Activated CD4-positive, alpha-beta T cell treated with anti-CD3 and anti-CD28 coated beads, Interleukin-2, amount 10 ng/mL, durations not matched to agents 7 days and 5 days (primary cell): Measurements from ENCODE around the gene RNU6-9. TPM values are rescaled to one million over a fixed set of nuclear protein-coding genes. Genes with fewer than 3 reads are reported as not detected.

Experiments used
- CTCF ChIA-PET: fragments of 350-600 bp; sonication (Branson Sonifier 250); formaldehyde crosslinking; loops from one replicate; lab custom pipeline; 2021; ENCODE audit warnings: antibody characterized with exemption; lab: Charles Lee
- POLR2A ChIA-PET: fragments of 350-600 bp; sonication (Branson Sonifier 250); formaldehyde crosslinking; loops from one replicate; lab custom pipeline; 2021; ENCODE audit warnings: antibody characterized with exemption; lab: Charles Lee
- DNase-seq: peaks from one replicate; pipeline ENCODE4 v3.0.0-alpha.2; 2020
- H3K27ac Mint-ChIP-seq: one replicate; pipeline ENCODE4 v1.8.0; 2021; ENCODE audit warnings: mild to moderate bottlenecking, moderate library complexity, mixed read lengths
- H3K27me3 Mint-ChIP-seq: one replicate; pipeline ENCODE4 v1.8.0; 2021; ENCODE audit warnings: mixed read lengths
- H3K36me3 Mint-ChIP-seq: one replicate; pipeline ENCODE4 v1.8.0; 2021; ENCODE audit warnings: low read depth, mixed read lengths
- H3K4me1 Mint-ChIP-seq: one replicate; pipeline ENCODE4 v1.8.0; 2021; ENCODE audit warnings: mixed read lengths
- H3K4me3 Mint-ChIP-seq: one replicate; pipeline ENCODE4 v1.8.0; 2021; ENCODE audit warnings: mild to moderate bottlenecking, moderate library complexity, mixed read lengths
- H3K9me3 Mint-ChIP-seq: one replicate; pipeline ENCODE4 v1.8.0; 2021; ENCODE audit warnings: mixed read lengths
- total RNA-seq, 2 experiments: library from RNA; stranded (reverse); gene quantifications; one replicate each; pipeline ENCODE4 v1.2.3, GENCODE V29; 2021

The RNU6-9 gene
- total RNA-seq, 2 experiments from 2014 or later = not detected

- Mint-ChIP-seq H3K4me1 (peaks cover 17% of the 10 kb centered on the region), H3K27me3 (no peaks in the 10 kb centered on the region), H3K4me3 (no peak overlapping the region), H3K9me3 (no peaks in the 10 kb centered on the region), H3K36me3 (peaks cover 10% of the 10 kb centered on the region), H3K27ac (peak overlapping the region; percentile 62)
- POLR2A ChIA-PET = no interaction called here
- DNase-seq = no peak
- CTCF ChIA-PET = interaction anchor here (0.6 to 1.4 kb wide), 2 partner anchors 19 to 52 kb away, joined by 3 to 4 read pairs; partner anchors contain the start of gene WDR18
Measured at GRCh38 chr19:931860-932647, 38.8 kb downstream of the RNU6-9 start.

- H3K27me3 Mint-ChIP-seq = no peaks in the 10 kb centered on the region
- CTCF ChIA-PET = interaction anchor here (1.1 to 1.4 kb wide), 2 partner anchors 12 to 51 kb away, joined by 3 to 4 read pairs; partner anchors contain the start of gene WDR18
- H3K36me3 Mint-ChIP-seq = peaks cover 15% of the 10 kb centered on the region
- H3K9me3 Mint-ChIP-seq = peaks cover 3% of the 10 kb centered on the region
- H3K27ac Mint-ChIP-seq = peak overlapping the region; percentile 83
- peak; percentile 57 for DNase-seq
- H3K4me3 Mint-ChIP-seq = peak overlapping the region; percentile 70
- POLR2A ChIA-PET = no interaction called here
- peaks cover 24% of the 10 kb centered on the region for H3K4me1 Mint-ChIP-seq
Measured at GRCh38 chr19:932648-933552, 39.6 kb downstream of the RNU6-9 start.

GRCh38 chr19:933553-933882 lies 40.2 kb downstream of the RNU6-9 start:
- Mint-ChIP-seq H3K27ac (no peak overlapping the region), H3K4me3 (no peak overlapping the region), H3K9me3 (peaks cover 3% of the 10 kb centered on the region), H3K4me1 (peaks cover 29% of the 10 kb centered on the region), H3K27me3 (no peaks in the 10 kb centered on the region), H3K36me3 (peaks cover 17% of the 10 kb centered on the region)
- DNase-seq = no peak
- ChIA-PET CTCF (interaction anchor here (1.1 to 1.4 kb wide), 2 partner anchors 11 to 51 kb away, joined by 3 to 4 read pairs; partner anchors contain the start of gene WDR18), POLR2A (no interaction called here)

DNA sequence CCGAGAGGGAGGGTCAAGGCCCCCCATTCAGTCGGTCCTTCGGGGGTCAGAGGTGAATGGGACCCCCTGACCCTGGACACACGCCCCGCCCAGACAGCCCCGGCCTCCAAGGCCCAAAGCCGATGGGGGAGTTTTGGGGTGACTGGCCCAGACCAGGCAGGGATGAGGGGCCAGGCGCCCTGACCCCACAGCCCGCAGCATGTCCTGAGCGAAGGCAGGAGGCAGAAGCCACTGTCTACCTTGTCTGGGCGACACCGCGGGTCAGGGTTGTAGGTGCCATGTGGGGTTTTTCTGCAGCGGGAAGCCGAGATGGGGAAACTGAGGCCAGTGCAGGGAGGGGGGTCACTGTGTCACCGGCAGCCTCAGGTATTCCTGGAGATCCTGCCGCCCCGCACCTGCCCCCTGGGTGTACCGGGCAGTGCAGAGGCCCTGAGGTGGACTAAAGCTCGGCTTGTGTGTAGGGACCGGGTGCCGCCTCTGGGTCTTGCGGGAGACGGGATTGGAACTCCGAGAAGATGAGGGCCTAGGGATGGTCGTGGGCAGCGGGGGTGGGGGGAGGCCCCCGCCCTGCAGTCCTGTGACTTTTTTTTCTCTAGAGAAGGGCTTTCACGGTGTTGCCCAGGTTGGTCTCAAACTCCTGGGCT lies 41.0 kb downstream of the RNU6-9 start:
- H3K4me1 Mint-ChIP-seq = peaks cover 31% of the 10 kb centered on the region
- no peak for DNase-seq
- CTCF ChIA-PET = no interaction called here
- POLR2A ChIA-PET = no interaction called here
- H3K27ac Mint-ChIP-seq = peak overlapping the region; percentile 46
- no peak overlapping the region for H3K4me3 Mint-ChIP-seq
- H3K36me3 Mint-ChIP-seq = peaks cover 18% of the 10 kb centered on the region
- peaks cover 3% of the 10 kb centered on the region for H3K9me3 Mint-ChIP-seq
- H3K27me3 Mint-ChIP-seq = no peaks in the 10 kb centered on the region

- POLR2A ChIA-PET = no interaction called here
- no peak for DNase-seq
- CTCF ChIA-PET = interaction anchor here (1.5 kb wide), 1 partner anchor 10 kb away, joined by 4 read pairs; no protein-coding TSS in a partner anchor
- H3K4me3 Mint-ChIP-seq = no peak overlapping the region
- peaks cover 36% of the 10 kb centered on the region for H3K4me1 Mint-ChIP-seq
- H3K27me3 Mint-ChIP-seq = no peaks in the 10 kb centered on the region
- peaks cover 3% of the 10 kb centered on the region for H3K9me3 Mint-ChIP-seq
- H3K36me3 Mint-ChIP-seq = peaks cover 19% of the 10 kb centered on the region
- H3K27ac Mint-ChIP-seq = no peak overlapping the region
Measured at GRCh38 chr19:934865-935479, 41.7 kb downstream of the RNU6-9 start.

DNA sequence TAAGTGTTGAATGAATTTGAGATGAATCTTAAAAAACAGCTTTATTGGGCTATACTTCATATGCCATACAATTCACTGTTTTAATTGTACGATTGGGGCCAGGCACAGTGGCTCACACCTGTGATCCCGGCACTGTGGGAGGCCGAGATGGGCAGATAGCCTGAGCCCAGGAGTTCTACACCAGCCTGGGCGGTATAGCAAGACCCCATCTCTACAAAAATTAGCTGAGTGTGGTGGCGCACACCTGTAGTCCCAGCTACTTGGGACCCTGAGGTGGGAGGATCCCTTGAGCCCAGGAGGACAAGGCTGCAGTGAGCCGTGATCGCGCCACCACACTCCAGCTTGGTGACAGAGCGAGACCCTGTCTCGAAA lies 42.9 kb downstream of the RNU6-9 start:
- ChIA-PET CTCF (interaction anchor here (1.0 to 1.5 kb wide), 2 partner anchors 11 to 13 kb away, joined by 3 to 4 read pairs; no protein-coding TSS in a partner anchor), POLR2A (no interaction called here)
- peaks cover 42% of the 10 kb centered on the region for H3K4me1 Mint-ChIP-seq
- no peak for DNase-seq
- no peaks in the 10 kb centered on the region for H3K27me3 Mint-ChIP-seq
- no peak overlapping the region for H3K4me3 Mint-ChIP-seq
- H3K9me3 Mint-ChIP-seq = peaks cover 3% of the 10 kb centered on the region
- peaks cover 19% of the 10 kb centered on the region for H3K36me3 Mint-ChIP-seq
- no peak overlapping the region for H3K27ac Mint-ChIP-seq

GRCh38 chr19:937259-937694 lies 44.0 kb downstream of the RNU6-9 start:
- ChIA-PET CTCF (interaction anchor here (0.7 to 2.2 kb wide), 3 partner anchors 14 to 82 kb away, joined by 3 to 7 read pairs (median 3); no protein-coding TSS in a partner anchor), POLR2A (no interaction called here)
- Mint-ChIP-seq H3K4me1 (peaks cover 42% of the 10 kb centered on the region), H3K36me3 (peaks cover 20% of the 10 kb centered on the region), H3K27ac (peak overlapping the region; percentile 68), H3K9me3 (peaks cover 3% of the 10 kb centered on the region), H3K27me3 (no peaks in the 10 kb centered on the region), H3K4me3 (no peak overlapping the region)
- DNase-seq = peak; percentile 75

DNA sequence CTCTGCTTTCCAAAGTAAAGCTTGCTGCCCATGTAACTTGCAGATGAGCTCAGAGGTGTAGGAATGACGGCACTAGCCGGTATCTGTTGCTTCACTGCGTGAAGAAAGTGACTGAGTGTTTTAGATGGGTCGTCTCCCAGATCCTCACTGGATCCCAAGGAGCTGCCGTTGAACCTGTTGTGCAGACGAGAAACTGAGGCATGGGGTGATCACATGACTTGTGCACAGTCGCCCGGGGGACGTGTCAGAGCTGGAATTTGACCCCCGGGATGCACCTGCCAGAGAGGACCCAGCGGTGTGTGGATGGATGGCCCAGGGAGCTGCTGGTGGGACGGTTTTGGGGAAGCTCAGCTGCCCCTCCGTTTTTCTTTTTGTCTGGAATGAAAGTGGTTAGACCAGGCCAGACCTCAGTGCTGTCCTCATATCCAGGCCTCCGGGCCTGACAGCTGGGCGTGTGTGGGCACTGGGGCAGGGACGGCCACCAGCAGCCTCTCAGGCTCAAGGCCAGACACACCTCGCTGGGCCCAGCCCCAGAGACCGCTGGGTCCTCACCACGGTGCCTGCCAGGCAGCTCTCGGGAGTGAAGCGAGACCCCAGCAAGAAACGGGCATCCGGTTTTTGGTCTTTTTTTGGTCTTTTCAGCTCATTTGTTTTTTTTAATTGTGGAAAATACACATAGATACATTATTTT lies 45.1 kb downstream of the RNU6-9 start:
- ChIA-PET CTCF (interaction anchor here (0.6 to 2.2 kb wide), 6 partner anchors 9 to 569 kb away, joined by 3 to 7 read pairs (median 3); no protein-coding TSS in a partner anchor), POLR2A (interaction anchor here (0.7 kb wide), 1 partner anchor 164 kb away, joined by 4 read pairs; no protein-coding TSS in a partner anchor)
- H3K4me3 Mint-ChIP-seq = no peak overlapping the region
- peaks cover 17% of the 10 kb centered on the region for H3K36me3 Mint-ChIP-seq
- H3K9me3 Mint-ChIP-seq = peaks cover 3% of the 10 kb centered on the region
- H3K27me3 Mint-ChIP-seq = no peaks in the 10 kb centered on the region
- peaks cover 35% of the 10 kb centered on the region for H3K4me1 Mint-ChIP-seq
- no peak for DNase-seq
- H3K27ac Mint-ChIP-seq = no peak overlapping the region

DNA sequence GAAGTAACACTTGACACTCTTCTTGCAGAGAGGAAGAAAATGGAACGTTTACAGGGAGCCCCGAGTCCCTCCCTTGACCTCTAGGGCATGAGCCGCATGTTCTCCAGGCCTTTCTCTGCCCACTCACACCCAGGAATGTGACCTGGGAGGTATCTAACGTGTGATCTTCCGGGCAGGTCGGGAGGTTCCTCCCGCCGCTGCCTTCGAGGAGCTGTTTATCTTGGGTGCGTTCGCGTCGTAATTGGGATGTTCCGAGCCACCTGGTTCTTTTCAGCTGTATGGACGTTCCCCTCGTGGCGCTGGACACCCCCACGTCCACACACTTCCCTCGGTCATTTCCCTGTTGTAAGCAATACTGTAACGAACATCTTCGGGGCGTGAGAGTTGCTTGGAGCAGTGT lies 46.2 kb downstream of the RNU6-9 start:
- POLR2A ChIA-PET = no interaction called here
- Mint-ChIP-seq H3K4me1 (peaks cover 35% of the 10 kb centered on the region), H3K36me3 (peaks cover 17% of the 10 kb centered on the region), H3K4me3 (no peak overlapping the region), H3K27ac (no peak overlapping the region), H3K9me3 (peaks cover 3% of the 10 kb centered on the region), H3K27me3 (no peaks in the 10 kb centered on the region)
- DNase-seq = no peak
- CTCF ChIA-PET = interaction anchor here (0.6 to 1.4 kb wide), 3 partner anchors 10 to 301 kb away, joined by 3 to 5 read pairs (median 3); no protein-coding TSS in a partner anchor

DNA sequence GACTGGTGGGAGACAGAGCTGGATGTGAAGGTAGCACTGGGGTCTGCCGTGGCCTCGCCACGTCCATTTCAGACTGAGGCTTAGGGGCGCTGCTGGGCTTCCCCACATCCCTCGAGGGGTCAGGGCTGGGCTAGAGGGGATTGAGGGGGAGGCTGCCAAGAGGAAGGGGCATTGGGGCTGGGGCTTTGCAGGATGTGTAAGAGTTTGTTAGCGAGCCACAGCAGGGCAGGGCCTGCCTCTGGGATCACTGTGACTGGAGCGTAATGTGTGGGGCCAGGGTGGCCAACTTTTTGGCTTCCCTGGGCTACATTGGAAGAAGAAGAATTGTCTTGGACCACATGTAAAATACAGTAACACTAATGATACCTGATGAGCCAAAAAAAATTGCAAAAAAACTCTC lies 46.6 kb downstream of the RNU6-9 start:
- Mint-ChIP-seq H3K27me3 (no peaks in the 10 kb centered on the region), H3K4me3 (peak overlapping the region; percentile 17), H3K27ac (peak overlapping the region; percentile 76), H3K36me3 (peaks cover 17% of the 10 kb centered on the region), H3K9me3 (peaks cover 3% of the 10 kb centered on the region), H3K4me1 (peaks cover 35% of the 10 kb centered on the region)
- ChIA-PET POLR2A (no interaction called here), CTCF (interaction anchor here (0.6 to 1.4 kb wide), 3 partner anchors 10 to 301 kb away, joined by 3 to 5 read pairs (median 3); no protein-coding TSS in a partner anchor)
- no peak for DNase-seq

- ChIA-PET CTCF (interaction anchor here (1.4 kb wide), 1 partner anchor 300 kb away, joined by 3 read pairs; no protein-coding TSS in a partner anchor), POLR2A (no interaction called here)
- Mint-ChIP-seq H3K4me1 (peaks cover 35% of the 10 kb centered on the region), H3K4me3 (peak overlapping the region; percentile 69), H3K27ac (peak overlapping the region; percentile 76), H3K9me3 (peaks cover 3% of the 10 kb centered on the region), H3K27me3 (no peaks in the 10 kb centered on the region), H3K36me3 (peaks cover 17% of the 10 kb centered on the region)
- DNase-seq = peak; percentile 63
Measured at GRCh38 chr19:940591-941291, 47.5 kb downstream of the RNU6-9 start.
